ENCODE measurements around the gene DLX2.
A peak's percentile ranks its signal among the peaks of the same experiment; 100 is the strongest.

DLX2 gene

DNA sequence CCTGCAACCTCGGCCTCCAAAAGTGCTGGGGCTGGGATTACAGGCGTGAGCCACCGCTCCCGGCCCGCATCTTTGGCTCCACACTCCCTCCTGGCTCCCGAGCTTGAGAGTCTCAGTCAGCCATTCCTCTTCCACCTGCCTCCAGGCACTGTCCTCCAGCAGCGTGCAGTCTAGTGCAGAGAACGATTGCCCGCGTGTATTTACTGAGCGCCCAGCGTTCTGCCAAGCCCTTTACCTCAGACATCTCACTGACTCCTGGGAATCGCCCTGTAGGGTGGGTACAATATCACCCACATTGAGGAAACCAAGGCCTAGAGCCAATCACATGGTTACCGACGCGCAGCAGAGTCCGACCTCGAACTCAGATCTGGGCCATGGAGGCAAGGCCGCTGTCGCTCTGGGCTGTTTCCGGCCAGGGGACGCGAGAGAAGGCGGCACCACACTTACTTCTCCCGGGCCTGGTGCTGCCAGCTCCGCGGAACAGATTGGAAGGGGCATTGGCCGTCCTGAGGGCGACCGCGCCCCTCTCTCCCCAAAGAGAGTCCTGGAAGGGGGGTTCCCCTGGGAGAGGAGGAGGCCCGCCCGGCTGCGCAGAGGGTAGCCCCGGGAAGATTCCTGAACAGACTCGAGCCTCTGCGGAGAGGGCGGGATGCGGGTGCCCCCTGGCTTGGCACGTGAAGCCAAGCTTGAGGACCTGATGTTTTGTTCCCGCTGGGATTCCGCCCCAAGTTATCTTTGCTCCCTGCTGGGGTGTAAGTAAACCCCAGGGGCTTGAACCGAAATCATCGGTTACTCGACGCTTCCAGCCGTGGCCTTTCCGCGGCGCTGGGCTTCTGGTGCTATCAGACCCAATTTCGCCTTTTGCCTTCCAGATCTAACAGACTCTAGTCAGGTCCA lies 5.2 kb upstream of the DLX2 start:
- DNase-seq (ENCODE audit: low spot score): peak; percentile 5

DNA sequence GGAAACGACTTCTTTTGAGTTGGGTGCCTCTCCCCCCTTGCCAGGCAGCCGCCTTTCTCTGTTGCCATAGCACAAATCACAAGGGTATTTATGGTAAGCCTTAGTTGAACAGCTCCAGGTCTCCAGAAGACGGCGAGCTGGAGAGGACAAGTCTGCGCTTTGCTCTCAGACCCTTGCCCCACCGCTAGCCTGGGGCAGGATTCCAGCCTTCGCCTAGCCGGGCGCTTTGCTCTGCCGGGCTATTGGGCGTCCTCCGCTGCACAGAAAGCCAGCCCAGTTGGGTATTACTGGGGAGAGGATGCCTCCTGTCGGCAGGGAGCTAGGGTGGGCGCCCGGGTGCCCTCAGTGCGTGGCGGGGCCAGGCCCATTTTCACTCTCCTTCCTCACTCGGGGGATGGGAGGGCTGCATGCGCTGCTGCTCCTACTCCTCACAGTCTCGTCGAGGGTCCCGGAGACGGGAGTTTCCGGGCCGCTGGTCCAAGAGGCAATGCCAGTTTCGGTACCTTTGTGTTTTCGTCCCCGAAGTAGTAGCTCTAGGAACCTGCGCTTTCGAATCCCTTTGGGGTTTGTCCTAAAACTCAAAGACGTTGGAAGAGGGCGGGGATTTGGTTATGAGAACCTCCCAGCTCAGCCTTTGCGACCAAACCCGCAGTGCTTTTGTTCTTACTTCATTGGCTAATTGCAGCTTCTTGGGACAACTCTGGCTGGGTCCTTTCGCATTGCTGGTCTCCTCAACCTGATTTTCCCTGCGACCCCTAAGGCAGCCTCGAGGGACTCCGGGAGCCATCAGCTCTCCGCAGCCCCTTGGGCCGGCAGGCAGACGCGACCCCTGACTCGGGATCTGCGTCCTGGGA lies 3.6 kb upstream of the DLX2 start:
- DNase-seq (ENCODE audit: low spot score): peak; percentile 69

DNA sequence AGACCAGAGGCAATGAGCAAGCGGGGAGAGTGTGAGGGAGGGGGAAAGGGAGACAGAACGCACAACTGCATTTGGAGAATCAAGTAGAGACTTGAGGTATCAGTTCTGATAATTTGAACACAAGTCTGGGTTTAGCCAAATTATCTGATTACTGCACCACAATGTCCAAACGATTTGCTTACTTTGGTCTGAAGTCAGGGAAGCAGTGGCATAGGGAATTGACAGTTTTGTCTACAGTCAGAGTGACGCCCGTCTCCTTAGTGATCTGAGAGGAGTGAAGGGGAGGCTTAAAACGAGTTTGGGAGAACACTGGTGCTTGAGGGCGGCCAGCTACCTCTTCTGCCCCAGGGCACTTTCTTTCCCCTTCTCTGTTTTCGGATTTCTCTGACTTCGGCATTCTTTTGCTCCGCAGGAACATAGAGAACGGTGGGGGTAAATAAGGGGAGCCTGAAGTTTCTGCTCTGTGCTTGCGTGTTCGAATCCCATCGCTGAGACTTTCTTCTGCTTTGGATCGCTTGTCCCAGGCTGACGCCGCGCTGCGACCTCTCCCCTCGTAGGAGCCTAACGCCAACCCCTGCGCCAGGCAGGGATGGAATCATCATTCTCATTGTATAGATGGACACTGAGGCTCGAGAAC lies 2.9 kb upstream of the DLX2 start:
- DNase-seq (ENCODE audit: low spot score): peak; percentile 7

DNA sequence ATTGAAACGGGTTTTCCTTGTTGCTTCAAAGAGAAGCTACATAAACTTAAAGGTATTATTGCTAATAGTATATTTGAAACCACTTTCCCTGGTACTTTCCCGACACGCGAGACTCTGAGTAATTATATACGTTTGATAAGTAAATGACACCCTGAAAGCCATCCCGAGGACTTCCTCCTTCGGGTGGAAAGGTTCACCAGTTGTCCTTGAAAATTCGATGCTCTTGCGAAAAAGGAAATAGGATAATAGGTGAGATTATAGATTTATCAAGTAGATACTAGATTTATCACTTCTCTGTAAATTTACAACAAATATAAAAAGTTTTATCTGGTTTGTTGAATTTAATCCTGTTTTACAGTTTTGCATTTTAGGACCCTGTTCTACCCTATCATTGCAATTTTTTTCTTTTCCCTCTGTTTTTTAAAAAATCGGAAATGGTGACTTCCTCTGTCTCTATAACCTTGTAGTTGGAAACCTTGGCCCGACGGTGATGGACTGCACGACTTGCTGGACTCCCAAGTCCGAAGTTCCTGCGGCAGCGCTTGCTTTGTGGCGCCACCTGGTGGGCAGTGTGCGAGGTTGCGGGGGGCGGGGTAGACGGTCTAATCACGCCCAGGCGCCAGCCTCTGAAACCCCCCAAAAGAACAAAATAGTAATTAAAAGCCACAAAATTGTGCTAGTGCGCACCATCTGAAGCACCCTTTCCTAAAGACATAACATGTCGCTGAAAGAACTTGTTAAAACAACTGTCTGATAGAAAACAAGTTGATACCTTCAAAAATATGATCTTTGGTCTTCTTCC lies 972 bp upstream of the DLX2 start:
- DNase-seq (ENCODE audit: low spot score): peak; percentile 87

DNA sequence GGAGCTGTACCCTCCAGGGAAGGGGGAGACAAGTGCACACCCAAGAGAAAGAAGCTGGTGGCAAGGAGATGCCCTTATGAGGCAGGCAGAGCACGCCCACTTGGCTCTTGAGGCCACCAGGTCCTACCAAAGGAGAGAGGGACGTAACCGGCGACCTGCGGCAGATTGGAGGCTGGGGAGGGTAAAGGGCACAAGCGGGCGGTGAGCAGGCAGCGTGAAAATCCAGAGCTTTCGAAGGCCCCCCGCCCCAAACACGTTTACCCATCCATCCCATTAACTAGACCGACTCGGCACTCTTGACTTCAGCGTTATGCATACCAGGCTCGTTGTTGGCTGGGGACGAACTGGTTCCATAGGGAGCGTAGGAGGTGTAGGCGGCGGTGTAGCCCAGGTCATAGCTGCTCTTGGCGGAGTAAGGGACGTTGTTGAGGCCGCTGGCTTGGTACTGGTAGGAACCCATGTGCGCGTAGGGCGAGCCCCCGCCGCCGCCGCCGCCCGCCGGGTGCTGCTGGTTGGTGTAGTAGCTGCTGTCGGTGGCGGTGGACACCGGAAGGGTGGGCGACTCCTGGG lies 794 bp downstream of the DLX2 start:
- peak; percentile 9 for DNase-seq (ENCODE audit: low spot score)

DNA sequence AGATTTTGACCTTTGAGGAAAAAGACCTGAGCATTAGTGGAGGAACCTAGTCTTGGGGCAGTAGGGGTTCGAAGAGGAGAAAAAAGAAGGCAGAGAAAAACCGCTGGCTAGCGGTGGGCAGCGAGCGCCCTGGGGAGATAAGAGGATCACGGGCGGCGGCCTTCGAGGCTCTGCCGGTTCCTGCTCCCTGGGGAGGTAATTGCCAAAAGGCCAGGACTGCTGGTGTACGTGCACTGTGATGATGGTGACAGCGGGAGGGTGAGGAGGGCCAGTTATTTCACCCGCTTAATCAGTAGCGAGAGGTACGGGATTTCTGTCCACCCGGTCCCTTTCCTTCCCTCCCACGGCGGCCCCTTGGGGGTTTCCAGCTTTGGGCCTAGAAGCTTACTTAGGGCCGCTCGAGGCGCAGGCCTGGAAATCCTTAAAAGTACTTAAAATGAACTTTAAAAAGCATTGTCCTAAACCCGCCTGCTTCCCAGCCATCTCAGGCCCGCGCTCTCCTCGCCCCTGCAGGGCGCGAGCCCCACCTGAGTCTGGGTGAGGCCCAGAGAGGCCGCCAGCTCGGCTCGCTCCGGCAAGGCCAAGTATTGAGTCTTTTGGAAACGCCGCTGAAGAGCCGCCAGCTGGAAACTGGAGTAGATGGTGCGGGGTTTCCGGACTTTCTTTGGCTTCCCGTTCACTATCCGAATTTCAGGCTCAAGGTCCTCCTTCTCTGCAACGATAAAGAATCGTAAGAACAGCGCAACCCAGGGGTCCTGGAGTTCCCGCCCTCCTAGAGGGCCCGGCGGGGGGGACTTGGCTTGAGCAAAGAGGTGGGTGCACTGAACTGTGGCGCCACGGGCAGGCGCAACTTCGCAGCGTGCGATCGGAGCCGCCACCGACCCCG lies 1.5 kb downstream of the DLX2 start:
- peak; percentile 7 for DNase-seq (ENCODE audit: low spot score)

DNA sequence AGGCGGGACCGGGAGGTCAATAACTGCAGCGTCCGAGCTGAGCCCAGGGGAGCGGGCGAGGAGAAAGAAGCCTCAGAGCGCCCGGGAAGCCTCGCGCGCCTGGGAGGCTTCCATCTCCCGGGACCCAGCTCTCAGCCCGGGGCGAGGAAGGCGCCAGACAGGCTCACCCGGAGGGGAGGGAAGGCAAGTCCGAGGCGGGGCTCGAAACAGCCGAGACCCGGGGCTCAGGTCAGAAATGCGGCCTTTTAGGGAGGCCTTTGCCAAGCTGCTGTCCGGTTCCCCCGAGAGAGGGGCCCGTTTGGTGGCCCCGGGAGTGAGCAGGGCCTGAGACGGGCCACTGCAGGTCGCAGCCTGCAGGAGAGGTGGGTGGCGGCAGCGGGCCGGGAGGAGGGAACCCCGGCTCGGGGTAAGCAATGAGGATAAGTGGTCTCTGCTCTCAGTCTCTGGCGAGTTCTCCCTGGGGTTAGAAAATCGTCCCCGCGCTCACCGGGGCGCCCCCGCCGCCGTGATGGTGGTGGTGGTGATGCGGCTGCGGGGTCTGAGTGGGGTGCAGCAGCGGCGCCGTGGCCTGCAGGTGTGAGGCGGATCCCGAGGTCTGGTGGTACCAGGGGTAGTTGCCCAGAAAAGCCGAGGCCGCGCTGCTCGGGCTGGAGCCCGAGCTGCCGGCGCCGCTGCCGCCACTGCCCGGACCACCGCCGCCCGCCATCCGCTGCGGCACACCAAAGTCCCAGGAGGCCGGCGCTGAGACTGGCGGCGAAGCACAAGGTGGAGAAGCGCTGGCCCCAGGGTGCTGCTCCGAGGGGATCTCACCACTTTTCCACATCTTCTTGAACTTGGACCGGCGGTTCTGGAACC lies 2.4 kb downstream of the DLX2 start:
- peak; percentile 4 for DNase-seq (ENCODE audit: low spot score)

DNA sequence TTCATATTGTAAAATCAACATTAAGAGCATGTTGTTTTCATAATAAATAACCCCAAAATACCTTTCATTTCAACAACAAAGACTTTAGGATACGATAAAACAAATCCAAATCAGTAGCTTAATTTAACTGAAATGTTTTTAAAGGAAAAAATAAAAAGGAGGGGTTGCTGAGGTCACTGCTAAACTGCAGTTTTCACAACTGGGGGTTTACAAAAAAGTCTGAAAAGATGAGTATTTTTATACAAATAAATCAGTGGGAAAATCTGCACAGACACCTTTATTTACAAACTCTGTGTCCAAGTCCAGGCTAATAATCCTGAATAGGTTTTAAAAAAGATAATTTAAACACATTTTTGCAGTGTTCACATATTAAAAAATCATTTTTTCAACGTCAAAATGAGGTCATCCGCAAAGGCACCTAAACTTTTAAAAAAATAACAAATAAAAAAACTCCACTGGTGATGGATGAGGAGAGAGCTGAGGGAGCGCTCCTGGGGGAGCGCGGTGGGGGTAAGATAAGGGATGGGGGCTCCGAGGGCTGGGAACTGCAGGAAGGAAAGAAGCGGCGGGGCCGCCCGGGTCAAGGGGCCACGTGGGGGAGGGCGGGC lies 3.1 kb downstream of the DLX2 start:
- no peak for DNase-seq (ENCODE audit: low spot score)

DNA sequence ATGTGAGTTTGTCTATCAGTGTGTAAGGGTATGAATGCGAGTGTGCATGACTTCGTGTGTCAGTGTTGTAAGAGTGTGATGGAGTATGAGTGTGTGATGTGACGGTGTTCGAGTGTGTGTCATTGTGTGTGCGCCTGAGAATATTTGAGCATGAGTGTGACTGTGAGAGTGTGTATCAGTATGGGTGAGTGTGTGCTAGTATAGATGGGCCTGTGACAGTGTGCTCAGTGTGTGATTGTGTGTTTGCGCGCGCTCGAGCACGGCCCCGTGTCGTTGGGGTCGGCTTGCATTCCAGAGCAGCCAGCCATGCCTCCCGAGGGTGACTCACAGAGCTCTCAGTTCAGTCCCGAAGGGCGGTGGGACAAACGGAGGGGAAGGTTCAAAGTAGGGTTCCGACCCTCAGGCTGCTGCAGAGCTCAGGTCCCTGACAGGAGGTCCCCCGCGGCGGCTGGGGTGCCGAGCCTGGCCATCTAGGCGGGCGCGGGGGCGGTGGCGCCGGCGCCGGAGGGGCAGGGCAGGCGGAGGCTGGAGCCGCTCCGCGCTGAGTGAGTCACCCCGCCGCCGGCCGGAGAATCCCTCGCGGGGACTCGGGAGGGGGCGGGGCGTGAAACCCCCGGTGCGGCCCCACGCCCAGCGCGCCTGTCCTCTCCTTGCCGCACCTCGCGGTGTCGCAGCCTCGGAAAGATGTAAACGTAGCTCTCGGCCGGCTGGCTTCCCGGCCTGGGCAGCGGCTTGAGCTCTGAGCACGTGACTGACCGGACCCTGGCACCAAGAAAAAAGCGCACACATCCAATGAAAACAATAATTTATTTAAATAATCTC lies 3.8 kb downstream of the DLX2 start:
- peak; percentile 86 for DNase-seq (ENCODE audit: low spot score)

DNA sequence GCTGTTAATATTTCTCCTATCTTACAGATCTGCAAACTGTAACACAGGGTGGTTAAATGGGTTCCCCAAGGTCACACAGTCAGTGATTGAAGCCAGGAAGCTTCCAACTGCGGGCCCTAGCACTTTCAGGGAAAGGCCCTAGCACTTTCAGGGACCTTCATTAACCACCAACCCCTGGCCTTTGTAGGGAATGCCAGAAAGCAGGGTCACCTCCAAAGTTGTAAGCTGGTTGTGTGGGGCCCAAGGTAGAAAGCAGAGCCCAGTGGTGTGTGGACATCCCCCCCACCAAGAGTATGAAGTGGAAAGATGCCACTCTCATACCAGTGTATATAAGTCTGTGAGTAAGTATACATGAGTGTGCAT lies 4.4 kb downstream of the DLX2 start:
- no peak for DNase-seq (ENCODE audit: low spot score)

DNA sequence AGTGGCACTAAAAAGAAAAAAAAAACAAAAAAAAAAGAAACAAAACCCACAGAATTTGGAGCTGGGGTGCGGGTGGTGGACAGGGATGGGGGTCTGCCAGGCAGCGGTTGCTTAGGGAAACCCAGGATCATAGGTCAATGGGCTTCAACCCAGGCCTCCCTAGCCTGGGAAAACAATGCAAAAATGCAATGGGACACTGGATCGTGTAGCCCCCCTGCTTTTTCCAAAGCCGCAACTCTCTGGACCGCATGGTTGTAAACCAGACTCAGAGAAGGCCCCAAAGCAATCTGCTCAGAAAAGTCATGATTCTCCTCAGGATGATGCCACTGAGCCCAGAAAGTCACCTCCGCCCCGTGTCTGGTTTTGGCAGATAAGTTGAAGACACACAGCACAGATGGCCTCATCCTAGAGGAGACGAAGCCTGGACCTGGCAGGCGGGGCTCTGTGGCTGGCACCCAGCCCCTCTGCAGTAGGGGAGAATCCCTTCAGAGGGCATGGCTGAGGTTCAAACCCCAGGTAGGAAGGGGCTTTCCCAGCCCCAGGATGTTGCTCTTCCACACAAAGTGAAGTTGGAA lies 5.1 kb downstream of the DLX2 start:
- DNase-seq (ENCODE audit: low spot score): peak; percentile 20

DNA sequence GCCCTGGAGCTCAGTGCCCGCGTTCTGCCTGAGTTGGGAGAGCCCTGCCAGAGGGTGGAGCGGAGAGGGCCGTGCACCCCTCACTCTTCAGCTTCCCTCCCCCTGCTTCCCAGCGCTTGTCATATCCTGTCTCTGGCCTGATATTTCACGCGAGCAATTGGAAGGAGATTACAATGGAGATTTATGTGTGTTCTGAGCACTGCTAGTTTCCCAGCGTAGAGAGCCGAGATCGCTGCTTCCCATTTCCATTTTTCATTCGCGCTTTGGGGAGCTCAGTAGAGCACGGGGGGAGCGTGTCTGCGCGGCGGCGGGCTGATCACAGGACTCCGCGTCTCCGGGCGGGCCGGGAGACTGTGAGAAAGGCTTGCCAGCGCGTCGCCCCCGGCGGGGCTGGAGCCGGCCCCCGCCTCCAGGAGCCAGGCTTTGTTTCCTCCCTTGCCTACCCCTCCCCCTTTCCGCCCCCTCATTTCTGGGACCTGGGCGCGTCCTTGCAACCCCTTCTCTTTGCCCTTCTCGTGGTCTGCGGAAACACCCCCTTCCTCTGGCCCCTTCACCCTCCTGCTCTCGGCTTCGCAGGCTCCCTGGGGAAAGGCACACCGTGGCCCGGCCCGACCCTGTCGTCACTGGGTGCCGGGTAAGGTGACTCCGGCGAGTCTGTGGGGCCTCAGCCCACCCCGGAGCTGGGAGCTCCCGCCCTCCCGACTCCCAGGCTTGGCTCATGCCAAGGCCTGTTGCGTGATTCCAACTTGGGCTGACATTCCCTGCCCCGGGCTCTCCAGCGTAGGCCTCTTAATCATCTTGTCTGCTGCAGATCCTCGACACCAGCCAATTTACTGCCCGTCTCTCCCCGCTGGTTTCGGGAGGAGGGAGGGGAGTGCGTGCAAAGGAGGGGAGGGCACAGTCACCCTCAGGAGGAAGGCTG lies 5.8 kb downstream of the DLX2 start:
- DNase-seq (ENCODE audit: low spot score): peak; percentile 74

DNA sequence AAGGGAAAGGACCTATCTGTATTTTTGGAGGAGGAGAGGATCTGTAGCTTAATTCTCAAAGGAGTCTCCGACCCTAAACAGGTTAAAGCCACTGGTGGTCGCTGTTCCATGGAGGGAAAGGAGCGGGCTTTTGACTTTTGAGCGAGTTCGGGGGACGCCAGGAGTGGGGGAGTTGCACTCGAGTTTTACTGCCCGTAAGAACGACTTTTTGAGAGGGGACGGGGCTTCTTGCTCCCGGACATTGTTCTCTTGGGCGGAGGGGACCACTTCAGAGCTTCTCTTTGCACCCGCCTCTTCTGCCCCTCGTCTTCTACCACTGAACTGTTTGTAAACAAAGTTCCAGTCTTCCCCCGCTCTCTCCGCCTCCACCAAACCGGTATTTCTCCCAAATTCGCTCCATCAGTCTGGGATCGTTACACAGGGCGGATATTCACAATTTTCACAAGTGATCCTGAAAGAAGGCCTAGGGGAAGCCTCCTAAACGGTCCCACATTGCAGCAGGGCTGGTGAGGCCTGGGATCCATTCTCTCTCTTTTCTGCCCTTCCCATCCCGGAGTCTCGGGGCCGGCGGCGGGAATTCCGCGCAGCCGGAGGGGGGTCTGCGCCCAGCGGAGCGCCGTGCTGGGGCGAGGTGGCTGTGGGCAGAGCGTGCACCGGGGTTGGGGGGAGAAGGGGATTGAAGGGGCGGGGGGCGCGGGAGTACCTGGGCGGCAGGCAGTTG lies 6.6 kb downstream of the DLX2 start:
- DNase-seq (ENCODE audit: low spot score): peak; percentile 29

DNA sequence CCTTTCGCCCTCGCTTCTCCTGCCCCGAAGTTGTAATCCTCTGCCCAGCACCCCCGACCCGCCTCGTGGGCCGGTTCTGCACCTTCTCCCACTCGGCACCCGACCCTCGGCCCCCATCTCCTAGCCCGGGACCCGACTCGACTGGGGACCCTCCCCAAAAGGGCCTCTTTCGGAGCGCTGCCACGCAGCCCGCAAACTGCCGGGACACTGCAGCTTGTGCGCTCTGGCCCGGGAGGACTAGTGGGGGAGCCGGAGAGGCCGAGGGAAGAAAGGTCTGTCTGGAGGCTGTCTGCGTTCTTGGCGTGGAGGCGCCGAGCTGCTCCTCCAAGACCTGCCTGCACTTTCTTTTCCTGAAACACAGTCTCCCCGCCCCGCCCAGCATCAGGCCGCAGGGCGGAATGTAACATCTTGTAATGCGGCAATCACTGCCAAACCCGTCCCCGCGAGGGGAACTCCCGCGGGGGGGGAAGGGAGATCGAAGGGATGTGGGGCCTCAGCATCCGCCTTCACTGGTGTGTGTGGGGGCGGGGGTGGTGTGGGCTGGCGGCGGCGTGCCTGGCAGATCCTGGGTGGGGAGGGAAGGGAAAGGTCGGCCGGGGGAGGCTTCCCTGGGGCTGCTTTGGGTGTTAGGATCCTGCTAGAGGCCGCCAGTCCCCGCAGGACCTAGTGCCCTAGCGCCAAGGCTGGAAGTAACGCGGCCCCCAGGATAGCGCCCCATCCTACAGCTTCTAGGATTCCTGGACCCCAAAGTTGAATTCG lies 7.4 kb downstream of the DLX2 start:
- DNase-seq (ENCODE audit: low spot score): peak; percentile 85

Measured in AG08396 (cell line).